GM19438 (cell line): ENCODE results near the gene CCNE1.

Experiments used
- ATAC-seq: cut with Tn5 transposase; IDR thresholded peaks from one replicate; pipeline ENCODE4 v1.9.1; 2021; ENCODE audit warnings: low read depth; ENCODE audit not compliant: unreplicated experiment

CCNE1 gene

DNA sequence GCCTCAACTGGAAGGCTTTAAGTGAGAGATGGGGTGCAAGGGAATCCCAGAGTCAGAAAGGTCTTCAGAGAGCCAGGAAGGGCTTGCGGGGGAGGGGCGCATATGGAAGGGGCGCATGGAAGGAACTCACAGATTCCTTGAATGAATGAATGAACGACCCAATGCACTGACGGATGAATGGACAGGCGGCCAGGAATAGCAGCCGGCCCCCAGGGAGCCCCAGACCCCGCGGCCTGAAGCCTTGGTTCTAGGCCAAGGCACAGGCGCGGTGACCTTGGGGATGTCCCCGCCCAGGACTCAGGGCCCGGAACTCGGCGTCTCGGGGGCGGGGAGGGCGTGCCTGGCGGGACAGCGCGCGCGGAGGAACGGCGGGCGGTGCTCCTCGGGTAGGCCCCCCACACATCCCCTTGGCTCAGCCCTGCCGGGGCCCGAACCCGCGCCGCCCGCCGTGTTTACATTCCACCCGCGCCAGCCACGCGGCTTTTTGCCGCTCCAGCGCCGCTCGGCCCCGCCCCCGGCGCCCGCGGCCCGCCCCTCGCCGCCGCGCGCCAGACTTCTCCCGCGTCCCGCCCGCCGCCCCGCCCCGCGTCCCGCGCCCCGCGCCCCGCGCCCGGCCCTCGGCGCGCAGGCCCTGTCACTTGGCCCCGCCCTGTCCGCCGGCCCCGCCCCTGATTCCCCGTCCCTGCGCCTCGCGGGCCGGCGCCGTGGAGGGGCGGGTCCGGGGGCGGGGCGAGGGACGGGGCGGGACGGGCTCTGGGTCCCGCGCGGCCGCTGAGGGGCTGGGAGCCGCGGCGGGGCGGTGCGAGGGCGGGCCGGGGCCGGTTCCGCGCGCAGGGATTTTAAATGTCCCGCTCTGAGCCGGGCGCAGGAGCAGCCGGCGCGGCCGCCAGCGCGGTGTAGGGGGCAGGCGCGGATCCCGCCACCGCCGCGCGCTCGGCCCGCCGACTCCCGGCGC is at the start of gene CCNE1:
TSS of gene CCNE1 (plus strand) at position 867 of the 955 bp plus-strand sequence. CDS start 565 bp downstream, outside the sequence.
- peak; percentile 75 for ATAC-seq

DNA sequence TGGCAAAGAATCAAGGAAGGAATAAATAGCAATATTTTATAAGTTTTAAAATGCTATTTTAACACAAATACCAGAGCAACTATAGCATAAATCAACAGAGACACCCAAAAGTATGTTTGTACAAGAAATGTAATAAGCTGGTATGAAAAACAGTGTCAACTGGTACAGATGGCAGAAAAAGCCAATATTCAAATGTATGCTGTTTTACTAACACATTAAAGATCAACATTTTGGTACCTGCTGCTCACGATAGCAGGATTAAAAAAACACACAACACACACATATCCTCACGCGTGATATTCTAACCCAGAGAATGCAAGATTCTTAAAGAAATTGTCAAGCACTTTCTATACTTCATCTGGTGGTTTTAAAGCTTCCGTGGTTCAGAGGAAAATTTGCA is 48.6 kb upstream of the CCNE1 start:
- ATAC-seq, result no peak

DNA sequence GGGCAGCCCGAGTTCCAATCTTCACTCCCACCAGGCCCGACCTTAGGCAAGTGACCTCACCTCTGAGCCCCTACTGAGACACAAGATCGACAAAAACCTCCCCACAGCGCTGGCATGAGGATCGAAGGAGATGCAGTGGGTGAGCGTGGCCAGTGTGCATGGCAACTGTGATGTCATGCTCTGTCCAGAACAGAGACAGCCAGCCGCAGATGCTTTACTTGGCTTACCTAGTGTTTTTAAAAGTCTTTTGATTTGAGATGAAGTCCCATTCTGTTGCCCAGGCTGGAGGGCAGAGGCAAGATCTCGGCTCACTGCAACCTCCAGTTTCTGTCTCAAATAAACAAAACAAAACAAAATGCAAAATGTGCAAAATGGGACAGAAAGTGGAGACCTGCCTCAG is 47.4 kb upstream of the CCNE1 start:
- no peak for ATAC-seq

DNA sequence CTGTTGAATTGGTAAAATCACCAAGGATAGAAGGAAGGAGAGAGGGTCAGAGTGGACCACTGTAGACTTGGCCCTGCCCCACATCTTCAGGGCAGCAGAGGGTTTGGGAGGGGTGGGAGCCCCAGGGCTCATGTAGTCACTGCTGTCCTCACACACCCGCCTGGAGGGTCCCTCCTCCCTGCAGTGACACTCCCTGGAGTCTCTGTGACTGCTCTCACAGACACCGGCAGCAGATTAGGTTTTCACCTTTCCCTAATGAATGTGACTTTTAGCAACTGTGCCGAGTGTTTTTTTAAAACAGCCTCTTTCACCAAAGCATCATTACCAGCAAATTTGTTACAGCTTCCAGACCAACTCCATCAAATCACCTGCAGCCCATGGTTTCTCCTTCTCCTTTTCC is 45.7 kb upstream of the CCNE1 start:
- ATAC-seq, result no peak

DNA sequence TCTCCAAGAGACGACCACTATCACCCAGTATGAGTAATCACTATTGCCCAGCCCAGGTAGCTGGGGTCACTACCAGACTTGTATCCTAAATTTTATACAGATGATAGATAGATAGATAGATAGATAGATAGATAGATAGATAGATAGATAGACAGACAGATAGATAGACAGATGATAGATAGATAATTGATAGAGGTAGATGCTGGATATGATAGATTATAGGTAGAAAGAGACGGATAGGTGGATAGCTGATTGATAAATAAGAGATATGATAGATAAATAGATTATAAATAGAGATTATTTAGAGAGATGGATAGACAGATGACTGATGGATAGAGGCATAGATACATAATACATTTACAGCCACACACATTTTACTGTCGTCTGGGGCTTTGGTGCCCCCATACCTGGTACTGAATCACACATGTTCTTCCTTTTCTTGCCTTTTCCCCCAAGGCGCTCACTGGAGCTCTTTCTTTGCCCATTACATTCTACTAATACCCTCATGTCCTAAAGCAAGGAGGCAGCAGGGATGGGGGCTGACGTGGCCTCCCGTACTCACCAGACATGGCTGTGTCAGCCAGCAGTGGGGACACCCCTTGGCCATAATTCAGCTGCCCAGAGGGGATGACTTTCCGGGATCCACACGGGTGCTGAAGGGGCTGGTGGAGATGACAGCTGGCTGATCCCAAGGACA is 44.6 kb upstream of the CCNE1 start:
- no peak for ATAC-seq

DNA sequence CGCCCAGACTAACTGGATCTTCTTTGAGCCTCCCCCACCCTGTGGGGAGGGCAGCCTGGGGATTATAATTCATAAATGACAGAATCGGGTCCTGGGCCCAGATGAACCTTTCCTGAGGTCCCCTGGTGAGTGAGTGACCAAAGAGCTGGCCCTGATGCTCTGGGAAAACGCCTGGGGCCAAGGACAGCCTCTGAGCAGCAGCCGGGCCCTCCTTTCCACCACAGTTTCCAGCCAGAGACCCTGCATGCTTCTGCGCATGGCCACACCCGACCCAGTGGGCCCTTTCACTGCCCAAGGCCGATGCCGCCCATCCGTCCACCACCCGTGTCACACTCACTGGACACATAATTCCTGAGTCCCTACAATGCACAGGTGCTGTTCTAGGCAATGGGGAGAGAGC is 43.6 kb upstream of the CCNE1 start:
- ATAC-seq, result no peak

DNA sequence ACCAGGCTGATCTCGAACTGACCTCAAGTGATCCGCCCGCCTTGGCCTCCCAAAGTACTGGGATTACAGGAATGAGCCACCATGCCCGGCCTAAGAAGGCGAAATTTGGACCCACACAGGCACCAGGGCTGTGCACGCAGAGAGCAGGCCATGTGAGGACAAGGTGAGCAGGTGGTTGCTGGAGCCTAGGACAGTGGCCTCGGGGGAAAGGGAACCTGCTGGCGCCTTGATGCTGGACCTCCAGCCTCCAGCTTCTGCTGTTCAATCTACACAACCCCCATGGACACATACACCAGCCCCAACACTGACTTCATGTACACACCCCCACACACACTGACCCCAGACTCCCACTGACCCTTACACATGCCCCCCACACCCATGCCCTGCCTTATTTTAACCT is 41.8 kb upstream of the CCNE1 start:
- ATAC-seq, result no peak

DNA sequence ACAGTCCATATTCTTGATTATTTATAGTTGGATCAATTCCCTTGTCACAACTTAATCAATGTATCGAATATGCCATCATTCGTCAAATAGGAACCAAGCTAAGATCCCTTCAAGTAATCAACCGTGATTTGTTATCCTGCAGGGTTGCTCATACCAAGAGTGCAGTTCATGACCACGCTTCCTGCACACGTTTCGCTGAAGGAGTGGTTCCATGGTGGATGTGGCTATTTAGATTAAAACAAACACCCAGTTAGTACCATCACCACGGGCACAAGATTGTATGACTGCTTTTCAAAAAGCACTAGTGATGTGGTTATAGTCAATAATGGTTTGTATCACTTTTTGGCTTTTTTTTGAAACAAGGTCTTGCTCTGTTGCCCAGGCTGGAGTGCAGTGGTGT is 41.1 kb upstream of the CCNE1 start:
- ATAC-seq, result no peak

DNA sequence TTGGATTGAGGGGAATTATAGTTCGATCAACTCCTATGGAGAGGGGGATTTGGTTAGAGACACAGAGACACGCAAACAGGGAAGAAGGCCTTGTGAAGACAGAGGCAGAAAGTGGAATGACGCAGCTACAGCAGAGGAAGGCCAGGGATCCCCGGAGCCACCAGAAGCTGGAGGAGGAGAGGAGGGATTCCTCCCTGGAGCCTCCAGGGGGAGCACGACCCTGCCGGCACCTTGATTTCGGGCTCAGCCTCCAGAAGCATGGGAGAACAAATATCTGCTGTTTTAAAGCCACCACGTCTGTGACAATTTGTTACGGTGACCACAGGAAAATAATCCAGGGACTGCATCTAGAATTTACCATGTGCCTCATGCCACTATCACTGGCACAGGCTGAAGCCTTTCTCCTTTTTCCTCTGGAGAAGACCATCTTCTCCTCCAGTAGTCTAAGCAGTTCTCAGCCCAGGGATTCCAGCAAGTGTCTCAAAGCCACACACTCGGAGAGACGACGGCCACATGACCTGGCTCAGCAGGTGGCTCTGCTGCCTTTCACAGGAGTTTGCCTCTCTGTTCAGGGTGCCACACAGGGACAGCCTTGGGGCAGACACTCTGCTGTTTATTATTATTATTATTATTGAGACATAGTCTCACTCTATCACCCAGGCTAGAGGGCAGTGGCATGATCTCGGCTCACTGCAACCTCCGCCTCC is 39.9 kb upstream of the CCNE1 start:
- ATAC-seq, result no peak

DNA sequence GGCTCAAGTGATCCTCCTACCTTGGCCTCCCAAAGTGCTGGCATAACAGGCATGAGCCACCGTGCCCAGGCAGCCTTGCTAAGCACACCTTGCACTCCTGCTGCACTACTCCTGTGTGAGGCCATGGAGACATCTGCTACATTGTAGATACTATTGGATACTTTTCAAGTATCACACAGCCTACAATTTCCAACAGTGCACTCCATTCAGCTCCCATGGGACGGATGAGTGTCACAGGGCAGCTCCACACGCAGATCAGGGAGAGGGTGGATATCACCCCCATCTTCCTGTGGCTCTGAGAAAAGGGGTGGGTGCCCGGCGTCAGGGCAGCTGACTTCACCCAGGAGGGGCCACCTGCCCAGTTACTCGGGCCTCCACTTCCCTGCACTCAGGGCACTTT is 39.1 kb upstream of the CCNE1 start:
- ATAC-seq, result no peak

DNA sequence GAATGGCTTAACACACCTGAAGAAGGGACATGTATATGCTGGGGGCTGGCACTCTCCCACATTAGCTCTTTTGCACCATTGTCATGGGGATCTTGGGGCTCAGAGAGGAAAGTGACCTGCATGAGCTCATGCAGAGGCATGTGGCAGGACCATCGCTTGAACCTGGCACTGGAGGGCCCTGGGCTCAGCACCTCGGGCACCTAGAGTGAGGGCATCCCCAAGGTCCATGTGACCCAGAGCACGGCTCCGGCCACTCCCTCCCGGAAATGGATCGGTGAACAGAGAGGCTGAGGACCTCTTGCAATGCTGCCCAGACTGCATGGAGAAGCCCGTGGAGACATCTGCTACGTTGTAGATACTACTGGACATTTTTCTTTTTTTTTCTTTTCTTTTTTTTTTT is 38.6 kb upstream of the CCNE1 start:
- ATAC-seq, result no peak

DNA sequence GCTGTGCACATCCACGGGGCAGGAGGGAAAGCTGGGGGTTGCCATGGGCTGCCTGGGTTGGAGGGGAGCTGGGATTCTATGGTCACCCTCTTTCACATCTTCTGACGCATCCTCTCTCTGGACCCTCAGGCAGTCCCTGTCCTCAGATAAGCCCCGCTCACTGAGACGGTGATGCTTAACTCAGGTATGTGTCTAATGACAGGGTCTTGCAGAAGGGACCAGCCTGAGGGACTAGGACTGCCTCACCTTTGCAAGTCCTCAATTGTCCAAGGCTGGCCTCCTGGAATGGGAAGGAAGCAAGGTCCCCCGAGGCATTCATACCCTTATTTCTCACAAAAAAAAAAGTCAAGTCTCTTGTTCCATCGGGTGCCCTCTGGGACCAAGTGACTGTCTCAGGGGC is 37.7 kb upstream of the CCNE1 start:
- ATAC-seq, result no peak

DNA sequence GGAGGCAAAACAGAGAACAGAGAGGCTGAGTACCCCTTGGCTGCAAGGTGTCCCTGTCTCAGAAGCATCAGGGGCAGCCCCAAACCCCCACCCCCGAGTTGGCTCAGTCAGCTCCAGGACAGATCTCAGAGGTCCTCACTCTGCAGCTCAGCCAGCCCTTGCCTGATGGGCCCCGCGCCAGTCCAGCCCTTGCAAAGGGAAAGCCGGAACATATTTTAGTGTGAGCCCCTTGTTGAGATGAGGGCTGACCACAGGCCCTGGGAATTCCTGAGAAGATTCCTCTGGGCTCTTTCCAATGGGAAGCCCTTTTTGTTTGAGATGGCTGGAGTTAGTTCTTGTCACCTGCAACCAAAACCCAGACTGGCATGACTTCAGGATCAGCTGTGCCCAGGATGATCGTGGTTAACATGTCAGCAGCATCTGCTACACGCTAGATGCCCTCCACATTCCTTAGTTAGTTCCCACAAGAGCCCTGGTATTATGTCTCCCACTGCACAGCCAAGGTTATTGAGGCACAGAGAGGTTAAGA is 33.9 kb upstream of the CCNE1 start:
- ATAC-seq, result no peak

DNA sequence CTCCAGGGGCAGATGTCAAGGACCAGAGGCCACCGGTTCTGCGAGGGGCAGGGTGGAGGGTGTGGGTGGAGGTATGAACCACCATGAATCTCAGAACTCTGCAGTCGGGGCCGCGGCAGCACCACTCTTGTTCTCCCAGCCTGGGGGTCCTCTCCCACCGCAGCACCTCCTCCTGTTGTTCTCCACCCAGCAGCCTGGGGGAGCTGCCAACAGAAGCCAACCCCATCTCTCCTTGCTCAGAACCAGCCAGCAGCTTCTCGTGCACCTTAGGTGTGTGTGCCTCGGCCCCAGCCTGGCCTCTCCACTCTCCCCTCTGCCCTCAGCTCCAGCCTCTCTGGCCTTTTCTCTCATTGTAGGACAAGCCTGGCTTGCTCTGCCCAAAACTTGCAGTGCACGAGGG is 31.9 kb upstream of the CCNE1 start:
- ATAC-seq, result no peak

DNA sequence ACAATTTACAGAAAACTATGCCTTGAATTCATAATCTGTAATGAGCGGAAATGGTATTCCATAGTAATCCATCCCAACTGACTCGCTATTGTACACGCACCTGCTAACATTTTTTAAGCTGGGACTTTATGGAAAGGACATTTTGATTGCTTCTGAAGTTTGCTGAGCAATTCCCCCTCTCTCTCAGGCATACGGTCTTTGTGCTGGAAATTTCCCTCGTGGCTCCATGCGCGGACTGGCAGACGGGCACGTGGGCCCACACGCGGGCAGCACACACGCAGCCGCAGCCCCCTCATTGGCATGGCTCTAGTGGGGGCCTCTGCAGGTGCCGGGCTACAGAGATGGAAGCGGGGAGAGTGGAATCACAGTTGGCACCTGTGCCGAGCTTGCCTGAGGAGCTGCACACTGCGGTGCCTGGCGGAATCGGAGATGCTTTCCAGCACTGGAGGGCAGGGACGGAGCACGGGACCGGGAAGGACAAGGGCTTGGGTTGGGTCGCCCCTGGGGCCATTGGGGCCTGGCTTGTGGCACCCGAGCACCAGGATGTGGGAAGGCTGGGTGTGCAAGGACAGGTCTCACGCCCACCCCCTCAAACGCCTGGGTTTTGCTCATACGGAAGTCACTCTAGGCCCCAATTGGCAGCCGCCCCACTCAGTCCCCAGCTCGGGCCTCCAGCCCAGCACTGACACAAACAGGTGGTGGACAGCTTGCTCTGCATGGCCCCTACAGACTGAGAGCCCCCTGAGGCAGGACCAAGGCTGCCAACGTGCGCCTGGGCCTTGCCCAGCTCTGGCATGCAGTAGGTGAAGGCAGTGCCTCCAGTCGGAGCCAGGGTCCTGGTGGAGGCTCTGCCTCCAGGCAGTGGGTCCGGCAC is 30.2 kb upstream of the CCNE1 start:
- no peak for ATAC-seq

DNA sequence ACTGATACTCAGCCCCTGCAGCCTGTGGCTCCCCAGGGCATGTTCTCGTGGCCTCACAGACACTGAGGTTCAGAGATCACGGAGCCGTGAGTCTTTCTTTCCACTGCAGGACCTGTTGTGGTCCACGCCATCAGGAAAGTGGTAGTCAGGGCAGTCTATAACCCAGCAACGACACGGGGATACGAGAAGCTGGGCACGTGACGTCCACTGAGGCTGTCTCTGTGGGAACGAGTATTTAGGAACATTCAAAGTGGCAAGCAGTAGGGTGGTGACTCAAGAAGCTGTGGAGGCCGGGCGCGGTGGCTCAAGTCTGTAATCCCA is 29.6 kb upstream of the CCNE1 start:
- no peak for ATAC-seq

DNA sequence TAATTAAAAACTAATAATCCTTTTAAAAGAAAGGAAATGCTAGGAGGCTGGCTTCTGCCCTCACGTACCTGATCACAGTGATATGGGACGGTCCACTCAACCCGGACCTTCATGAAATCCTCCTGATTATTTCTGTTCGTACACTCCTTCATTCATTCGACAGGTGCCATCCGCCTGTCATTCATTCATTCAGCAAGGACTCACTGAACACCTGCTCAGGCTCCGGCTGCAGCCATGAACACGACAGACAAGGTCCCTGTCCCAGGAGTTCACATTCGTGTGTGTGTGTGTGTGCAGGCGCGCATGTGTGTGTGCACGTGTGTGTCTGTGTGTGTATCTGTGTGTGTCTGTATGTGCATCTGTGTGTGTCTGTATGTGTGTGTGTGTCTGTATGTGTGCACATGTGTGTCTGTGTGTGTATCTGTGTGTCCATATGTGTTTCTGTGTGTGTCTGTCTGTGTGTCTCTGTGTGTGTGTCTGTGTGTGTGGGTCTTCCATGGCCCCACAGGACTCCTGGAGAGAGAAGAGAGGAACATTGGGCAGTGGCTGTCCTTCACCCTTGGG is 28.1 kb upstream of the CCNE1 start:
- no peak for ATAC-seq

DNA sequence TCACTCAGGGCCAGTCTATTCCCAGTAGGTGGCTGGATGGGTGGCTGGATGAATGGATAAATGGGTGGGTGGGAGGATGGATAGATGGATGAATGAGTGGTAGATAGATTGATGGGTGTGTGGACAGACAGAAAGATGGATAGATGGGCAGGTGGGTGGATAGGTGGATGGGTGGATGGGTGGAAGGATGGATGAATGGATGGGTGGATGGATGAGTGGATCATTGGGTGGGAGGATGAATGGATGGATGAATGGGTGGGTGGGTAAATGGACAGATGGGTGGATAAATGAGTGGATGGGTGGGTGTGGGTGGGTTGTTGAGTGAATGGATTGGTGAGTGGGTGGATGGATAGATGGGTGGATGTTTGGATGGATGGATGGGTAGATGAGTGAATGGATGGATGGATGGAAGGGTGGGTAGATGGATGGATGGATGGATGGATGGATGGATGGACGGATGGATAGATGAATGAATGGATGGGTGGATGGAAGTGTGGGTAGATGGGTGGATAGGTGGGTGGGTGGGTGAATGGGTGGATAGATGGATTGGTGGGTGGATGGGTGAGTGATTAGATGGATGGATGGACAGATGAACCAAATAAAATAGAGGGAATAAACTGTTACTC is 27.1 kb upstream of the CCNE1 start:
- no peak for ATAC-seq

DNA sequence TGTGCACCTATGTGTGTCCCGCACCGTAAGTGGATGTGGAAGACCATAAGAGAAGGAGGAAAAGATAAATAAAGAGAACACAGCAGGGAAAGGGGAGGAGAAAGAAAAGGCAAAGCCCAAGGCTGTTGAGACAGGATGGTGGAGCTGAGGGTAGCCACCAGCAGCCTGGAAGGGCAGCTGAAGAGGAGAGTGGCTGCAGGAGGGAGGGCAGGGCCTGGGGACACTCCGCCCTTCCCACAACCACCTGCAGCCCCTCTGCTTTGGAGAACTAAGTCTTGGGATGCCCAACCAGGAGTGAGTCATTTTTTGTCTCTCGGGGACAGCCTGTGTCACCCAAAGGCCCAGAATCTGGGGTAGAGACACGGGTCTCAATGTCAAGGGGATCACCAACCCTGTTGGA is 26.4 kb upstream of the CCNE1 start:
- ATAC-seq, result no peak
